ENCODE results near the gene LARP1.

LARP1 gene

GRCh38 chr5:154860123-154860522 lies 104.9 kb downstream of the LARP1 start:
- TF ChIP-seq CTCF (conservative IDR thresholded peaks at IDR 0.05; ENCODE audit: low read length): no peak
- DNase-seq (ENCODE audit: low read depth): peak; percentile 81
- H3K4me3 ChIP-seq (ENCODE audit: low read length): peak overlapping the region; percentile 93

- no peak for TF ChIP-seq CTCF (conservative IDR thresholded peaks at IDR 0.05; ENCODE audit: low read length)
- DNase-seq (ENCODE audit: low read depth): no peak
- peak overlapping the region; percentile 93 for H3K4me3 ChIP-seq (ENCODE audit: low read length)
Measured at GRCh38 chr5:154860765-154861164, 105.6 kb downstream of the LARP1 start.

GRCh38 chr5:154861946-154862345 lies 106.8 kb downstream of the LARP1 start:
- no peak overlapping the region for H3K4me3 ChIP-seq (ENCODE audit: low read length)
- no peak for TF ChIP-seq CTCF (conservative IDR thresholded peaks at IDR 0.05; ENCODE audit: low read length)

GRCh38 chr5:154862766-154863165 lies 107.6 kb downstream of the LARP1 start:
- no peak for TF ChIP-seq CTCF (conservative IDR thresholded peaks at IDR 0.05; ENCODE audit: low read length)
- DNase-seq (ENCODE audit: low read depth): peak; percentile 55
- H3K4me3 ChIP-seq (ENCODE audit: low read length): no peak overlapping the region

More at GRCh38 chr5:154861946-154862345, 106.8 kb downstream of the LARP1 start:
- no peak for DNase-seq (ENCODE audit: low read depth)

- no peak overlapping the region for H3K4me3 ChIP-seq (ENCODE audit: low read length)
- peak; percentile 72 for DNase-seq (ENCODE audit: low read depth)
- TF ChIP-seq CTCF (conservative IDR thresholded peaks at IDR 0.05; ENCODE audit: low read length): no peak
Measured at GRCh38 chr5:154863291-154864080, 108.3 kb downstream of the LARP1 start.

GRCh38 chr5:154865466-154866184 lies 110.4 kb downstream of the LARP1 start:
- no peak for DNase-seq (ENCODE audit: low read depth)
- TF ChIP-seq CTCF (conservative IDR thresholded peaks at IDR 0.05; ENCODE audit: low read length): no peak
- no peak overlapping the region for H3K4me3 ChIP-seq (ENCODE audit: low read length)

- TF ChIP-seq CTCF (conservative IDR thresholded peaks at IDR 0.05; ENCODE audit: low read length): no peak
- DNase-seq (ENCODE audit: low read depth): no peak
Measured at GRCh38 chr5:154866841-154867240, 111.7 kb downstream of the LARP1 start.

More at GRCh38 chr5:154866841-154867240, 111.7 kb downstream of the LARP1 start:
- no peak overlapping the region for H3K4me3 ChIP-seq (ENCODE audit: low read length)
